ENCODE measurements around the gene TBC1D22A.

TBC1D22A gene

DNA sequence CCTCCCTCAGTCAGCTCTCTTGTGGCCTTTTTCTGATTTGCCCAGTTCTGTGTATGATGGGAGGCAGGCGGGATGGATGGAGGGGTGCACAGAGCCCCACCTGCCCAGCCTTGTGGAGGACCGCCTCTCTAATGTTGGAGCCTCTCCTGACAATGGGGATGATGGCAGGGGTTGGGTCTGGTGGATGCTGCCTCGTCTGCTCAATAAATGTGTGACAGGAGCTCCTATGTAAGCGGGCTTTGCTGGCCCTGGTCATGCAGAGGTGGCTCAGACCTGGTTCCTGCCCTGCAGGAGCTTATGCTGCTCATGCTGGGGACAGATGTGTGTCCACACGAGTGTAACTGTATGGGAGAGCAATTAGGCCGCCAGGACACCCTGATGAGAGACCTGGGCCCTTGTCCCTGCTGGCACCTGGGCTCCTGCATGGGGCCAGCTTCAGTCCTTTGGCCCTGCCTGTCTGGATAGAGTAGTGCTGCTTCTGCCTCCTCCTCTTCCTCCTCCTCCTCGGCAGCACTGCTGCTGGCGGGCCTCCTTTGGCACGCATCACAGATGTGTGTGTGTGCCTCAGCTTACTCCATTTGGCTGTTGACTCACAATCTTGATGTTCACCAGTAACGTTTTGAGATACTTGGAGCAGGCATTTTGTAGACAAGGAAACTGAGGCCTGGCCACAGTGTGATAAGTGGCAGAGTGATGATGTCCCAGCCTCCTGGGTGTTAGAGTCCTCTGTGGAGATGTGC is 131.0 kb downstream of the TBC1D22A start:
- Histone ChIP-seq H3K9ac (ENCODE audit: low read length) (no peak overlapping the region), H2AFZ (ENCODE audit: low read length) (no peak overlapping the region), H4K20me1 (ENCODE audit: insufficient read depth, low read length) (no peaks in the 10 kb centered on the region), H3K4me3 (ENCODE audit: low read length) (no peak overlapping the region), H3K27me3 (replicated peaks; ENCODE audit: insufficient read depth, low read length) (no peaks in the 10 kb centered on the region), H3K4me1 (ENCODE audit: low read length) (no peaks in the 10 kb centered on the region), H3K4me2 (ENCODE audit: low read depth, low read length) (no peak overlapping the region), H3K79me2 (ENCODE audit: low read length) (no peaks in the 10 kb centered on the region), H3K36me3 (replicated peaks; ENCODE audit: insufficient read depth, low read length) (no peaks in the 10 kb centered on the region), H3K9me2 (replicated peaks; ENCODE audit: insufficient read depth, low read length) (no peaks in the 10 kb centered on the region), H3K9me3 (replicated peaks; ENCODE audit: insufficient read depth, low read length) (no peaks in the 10 kb centered on the region), H3K27ac (ENCODE audit: low read length) (no peak overlapping the region), H3F3A (ENCODE audit: insufficient read depth, low read length) (no peaks in the 10 kb centered on the region)
- TF ChIP-seq EZH2 (optimal IDR thresholded peaks at IDR 0.05; ENCODE audit: low read depth, low read length) = no peak
- DNase-seq = no peak

DNA sequence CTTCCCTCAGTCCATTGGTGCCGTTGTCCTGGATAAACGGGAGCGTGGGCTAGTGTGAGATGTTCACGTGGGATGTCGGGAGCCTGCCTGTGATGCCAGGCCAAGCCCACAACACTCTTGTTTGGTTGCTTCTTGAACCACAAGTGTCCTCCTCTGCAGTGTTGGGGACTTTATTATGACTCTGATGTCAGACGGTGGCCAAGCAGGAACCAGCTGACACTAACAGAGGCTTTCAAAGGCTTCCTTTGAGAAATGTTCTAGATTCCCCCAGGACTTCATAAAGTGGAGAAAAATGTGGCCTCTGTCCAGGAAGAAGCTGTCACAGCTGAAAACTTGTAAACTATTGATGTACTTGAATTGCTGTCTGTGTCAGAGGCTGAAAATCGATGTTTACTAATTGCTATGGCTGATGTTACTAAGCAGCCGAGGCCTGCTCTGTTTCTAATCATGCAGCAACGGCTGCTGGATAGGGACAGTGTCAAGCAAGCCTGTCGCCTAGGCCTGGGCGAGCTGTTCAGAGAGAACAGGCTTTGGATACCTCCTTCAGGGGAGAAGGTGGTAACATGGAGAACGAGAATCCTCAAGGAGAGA is 131.7 kb downstream of the TBC1D22A start:
- Histone ChIP-seq H2AFZ (ENCODE audit: low read length) (no peak overlapping the region), H3K4me2 (ENCODE audit: low read depth, low read length) (no peak overlapping the region), H3K27me3 (replicated peaks; ENCODE audit: insufficient read depth, low read length) (no peaks in the 10 kb centered on the region), H3K4me1 (ENCODE audit: low read length) (no peaks in the 10 kb centered on the region), H3K36me3 (replicated peaks; ENCODE audit: insufficient read depth, low read length) (no peaks in the 10 kb centered on the region), H3K4me3 (ENCODE audit: low read length) (no peak overlapping the region), H3K9me3 (replicated peaks; ENCODE audit: insufficient read depth, low read length) (no peaks in the 10 kb centered on the region), H3K9me2 (replicated peaks; ENCODE audit: insufficient read depth, low read length) (no peaks in the 10 kb centered on the region), H4K20me1 (ENCODE audit: insufficient read depth, low read length) (no peaks in the 10 kb centered on the region), H3F3A (ENCODE audit: insufficient read depth, low read length) (no peaks in the 10 kb centered on the region), H3K27ac (ENCODE audit: low read length) (no peak overlapping the region), H3K9ac (ENCODE audit: low read length) (no peak overlapping the region), H3K79me2 (ENCODE audit: low read length) (no peaks in the 10 kb centered on the region)
- no peak for DNase-seq
- TF ChIP-seq, protein P1, sequence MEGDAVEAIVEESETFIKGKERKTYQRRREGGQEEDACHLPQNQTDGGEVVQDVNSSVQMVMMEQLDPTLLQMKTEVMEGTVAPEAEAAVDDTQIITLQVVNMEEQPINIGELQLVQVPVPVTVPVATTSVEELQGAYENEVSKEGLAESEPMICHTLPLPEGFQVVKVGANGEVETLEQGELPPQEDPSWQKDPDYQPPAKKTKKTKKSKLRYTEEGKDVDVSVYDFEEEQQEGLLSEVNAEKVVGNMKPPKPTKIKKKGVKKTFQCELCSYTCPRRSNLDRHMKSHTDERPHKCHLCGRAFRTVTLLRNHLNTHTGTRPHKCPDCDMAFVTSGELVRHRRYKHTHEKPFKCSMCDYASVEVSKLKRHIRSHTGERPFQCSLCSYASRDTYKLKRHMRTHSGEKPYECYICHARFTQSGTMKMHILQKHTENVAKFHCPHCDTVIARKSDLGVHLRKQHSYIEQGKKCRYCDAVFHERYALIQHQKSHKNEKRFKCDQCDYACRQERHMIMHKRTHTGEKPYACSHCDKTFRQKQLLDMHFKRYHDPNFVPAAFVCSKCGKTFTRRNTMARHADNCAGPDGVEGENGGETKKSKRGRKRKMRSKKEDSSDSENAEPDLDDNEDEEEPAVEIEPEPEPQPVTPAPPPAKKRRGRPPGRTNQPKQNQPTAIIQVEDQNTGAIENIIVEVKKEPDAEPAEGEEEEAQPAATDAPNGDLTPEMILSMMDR (IDR thresholded peaks at IDR 0.05; ENCODE audit: low read length) = no peak
- TF ChIP-seq EZH2phosphoT487 (IDR thresholded peaks at IDR 0.05; ENCODE audit: low read length) (no peak), EZH2 (optimal IDR thresholded peaks at IDR 0.05; ENCODE audit: low read depth, low read length) (no peak)

DNA sequence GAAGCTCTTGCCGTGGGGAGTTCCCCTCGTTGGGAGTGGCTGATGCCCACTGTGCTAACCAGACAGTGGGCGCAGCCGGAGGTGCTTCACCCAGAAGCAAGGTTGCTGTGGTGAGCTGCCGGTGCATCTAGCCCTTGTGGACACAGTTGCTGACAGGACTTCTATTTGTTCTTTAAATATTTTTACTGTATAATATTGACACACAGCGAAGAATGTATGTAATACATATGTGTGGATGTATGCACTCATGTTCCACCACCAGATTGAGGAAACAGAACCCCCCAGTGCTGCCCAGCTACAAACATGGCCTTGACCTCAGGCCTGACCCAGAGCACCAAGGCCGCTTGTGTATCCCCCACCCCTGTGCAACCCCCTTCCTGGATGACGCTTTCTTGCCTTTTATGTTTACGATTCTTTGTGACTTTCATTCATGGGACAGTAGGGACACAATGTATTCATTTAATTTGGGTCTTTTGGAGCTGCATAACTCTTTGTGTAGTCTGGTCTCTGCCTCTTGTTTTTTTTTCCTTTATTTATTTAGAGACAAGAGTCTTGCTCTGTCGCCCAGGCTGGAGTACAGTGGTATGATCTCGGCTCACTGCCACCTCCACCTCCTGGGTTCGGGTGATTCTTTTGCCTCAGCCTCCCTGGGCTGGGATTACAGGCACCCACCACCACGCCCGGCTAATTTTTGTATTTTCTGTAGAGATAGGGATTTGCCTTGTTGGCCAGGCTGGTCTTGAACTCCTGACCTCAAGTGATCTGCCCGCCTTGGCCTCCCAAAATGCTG is 132.6 kb downstream of the TBC1D22A start:
- Histone ChIP-seq H3K27me3 (replicated peaks; ENCODE audit: insufficient read depth, low read length) (no peaks in the 10 kb centered on the region), H4K20me1 (ENCODE audit: insufficient read depth, low read length) (no peaks in the 10 kb centered on the region), H3K4me2 (ENCODE audit: low read depth, low read length) (no peak overlapping the region), H3K79me2 (ENCODE audit: low read length) (no peaks in the 10 kb centered on the region), H3F3A (ENCODE audit: insufficient read depth, low read length) (no peaks in the 10 kb centered on the region), H3K9me2 (replicated peaks; ENCODE audit: insufficient read depth, low read length) (no peaks in the 10 kb centered on the region), H2AFZ (ENCODE audit: low read length) (no peak overlapping the region), H3K4me3 (ENCODE audit: low read length) (no peak overlapping the region), H3K27ac (ENCODE audit: low read length) (no peak overlapping the region), H3K9me3 (replicated peaks; ENCODE audit: insufficient read depth, low read length) (no peaks in the 10 kb centered on the region), H3K9ac (ENCODE audit: low read length) (no peak overlapping the region), H3K4me1 (ENCODE audit: low read length) (no peaks in the 10 kb centered on the region), H3K36me3 (replicated peaks; ENCODE audit: insufficient read depth, low read length) (no peaks in the 10 kb centered on the region)
- TF ChIP-seq EZH2 (optimal IDR thresholded peaks at IDR 0.05; ENCODE audit: low read depth, low read length) = no peak
- TF ChIP-seq, protein P1 (IDR thresholded peaks at IDR 0.05; ENCODE audit: low read length) = no peak
- no peak for TF ChIP-seq EZH2phosphoT487 (IDR thresholded peaks at IDR 0.05; ENCODE audit: low read length)
- DNase-seq = no peak
